ENCODE measurements around the gene ABL1. TPM values are rescaled to one million over a fixed set of nuclear protein-coding genes. Genes with fewer than 3 reads are reported as not detected.

Gene ABL1
- polyA plus RNA-seq, 3 donors: 4.5 to 14.5 (median 8.0) TPM

- Mint-ChIP-seq H3K27me3 (ENCODE audit: low read depth in 3 of 3) (no peaks in the 10 kb centered on the region), H3K9me3 (no peaks in the 10 kb centered on the region), H3K4me1 (no peaks in the 10 kb centered on the region), H3K36me3 (peaks cover 50 to 59% of the 10 kb centered on the region in 2 donors), H3K27ac (no peak overlapping the region), H3K4me3 (no peak overlapping the region)
- intact Hi-C loops (cut with micrococcal nuclease): loop anchor here (5.0 to 10.0 kb wide), 5 partner anchors 73 to 178 kb away; no protein-coding TSS in a partner anchor
- no peaks in the 10 kb centered on the region for H3K4me1 ChIP-seq (ENCODE audit: control insufficient read depth in 1 of 2, insufficient read depth in 2 of 2, low read length in 2 of 2)
- H4K20me1 ChIP-seq (ENCODE audit: insufficient read depth, low read length): peaks cover 7% of the 10 kb centered on the region
- no peak for TF ChIP-seq CTCF (IDR thresholded peaks at IDR 0.05)
- no peak overlapping the region for H3K4me2 ChIP-seq (replicated peaks; ENCODE audit: extremely low read depth, low read length, poor library complexity, severe bottlenecking)
- H3K9ac ChIP-seq (ENCODE audit: insufficient read depth, low read length, poor library complexity, severe bottlenecking): no peak overlapping the region
- WGBS (ENCODE audit: insufficient coverage): 80% methylated on average over 7 of the region's 8 CpGs
- no peak for DNase-seq
- no peaks in the 10 kb centered on the region for H3K9me3 ChIP-seq (replicated peaks in 1 of 2; ENCODE audit: control insufficient read depth in 1 of 2, insufficient read depth in 1 of 2, low read length in 2 of 2)
- no peak overlapping the region for H3K27ac ChIP-seq (ENCODE audit: low read depth in 1 of 2, low read length in 2 of 2)
- no peak overlapping the region for H2AFZ ChIP-seq (ENCODE audit: insufficient read depth, low read depth, low read length, poor library complexity, severe bottlenecking)
- peaks cover 30 to 70% of the 10 kb centered on the region in 2 donors for H3K36me3 ChIP-seq (replicated peaks in 1 of 2; ENCODE audit: control insufficient read depth in 1 of 2, insufficient read depth in 2 of 2, low read length in 2 of 2)
- no peaks in the 10 kb centered on the region for H3K79me2 ChIP-seq (ENCODE audit: insufficient read depth, low read length)
- no peaks in the 10 kb centered on the region for H3K27me3 ChIP-seq (ENCODE audit: control insufficient read depth in 2 of 2, insufficient read depth in 2 of 2, low read length in 2 of 2)
- H3K4me3 ChIP-seq (replicated peaks in 1 of 3; ENCODE audit: low read depth in 2 of 3, low read length in 3 of 3): no peak overlapping the region
Measured at GRCh38 chr9:130869250-130869649, 34.2 kb downstream of the ABL1 start.

- H3K36me3 Mint-ChIP-seq: peaks cover 52 to 58% of the 10 kb centered on the region in 2 donors
- H3K27ac Mint-ChIP-seq: peak overlapping the region in 2 of 7 donors; percentile 6 to 26
- Histone ChIP-seq H3K4me2 (replicated peaks; ENCODE audit: extremely low read depth, low read length, poor library complexity, severe bottlenecking) (no peak overlapping the region), H3K36me3 (replicated peaks in 1 of 2; ENCODE audit: control insufficient read depth in 1 of 2, insufficient read depth in 2 of 2, low read length in 2 of 2) (peaks cover 35 to 74% of the 10 kb centered on the region in 2 donors), H3K9ac (ENCODE audit: insufficient read depth, low read length, poor library complexity, severe bottlenecking) (no peak overlapping the region), H3K27me3 (ENCODE audit: control insufficient read depth in 2 of 2, insufficient read depth in 2 of 2, low read length in 2 of 2) (no peaks in the 10 kb centered on the region), H3K9me3 (replicated peaks in 1 of 2; ENCODE audit: control insufficient read depth in 1 of 2, insufficient read depth in 1 of 2, low read length in 2 of 2) (no peaks in the 10 kb centered on the region), H3K4me3 (replicated peaks in 1 of 3; ENCODE audit: low read depth in 2 of 3, low read length in 3 of 3) (no peak overlapping the region), H4K20me1 (ENCODE audit: insufficient read depth, low read length) (peaks cover 7% of the 10 kb centered on the region), H3K4me1 (ENCODE audit: control insufficient read depth in 1 of 2, insufficient read depth in 2 of 2, low read length in 2 of 2) (no peaks in the 10 kb centered on the region), H2AFZ (ENCODE audit: insufficient read depth, low read depth, low read length, poor library complexity, severe bottlenecking) (no peak overlapping the region), H3K27ac (ENCODE audit: low read depth in 1 of 2, low read length in 2 of 2) (no peak overlapping the region), H3K79me2 (ENCODE audit: insufficient read depth, low read length) (no peaks in the 10 kb centered on the region)
- no peak overlapping the region for H3K4me3 Mint-ChIP-seq
- 95% methylated on average over 12 of the region's 17 CpGs for WGBS (ENCODE audit: insufficient coverage)
- no peak for TF ChIP-seq CTCF (IDR thresholded peaks at IDR 0.05)
- intact Hi-C loops (cut with micrococcal nuclease): no loop called here
- no peaks in the 10 kb centered on the region for H3K4me1 Mint-ChIP-seq
- no peaks in the 10 kb centered on the region for H3K27me3 Mint-ChIP-seq (ENCODE audit: low read depth in 3 of 3)
- DNase-seq: no peak
- no peaks in the 10 kb centered on the region for H3K9me3 Mint-ChIP-seq
Measured at GRCh38 chr9:130870491-130871381, 35.7 kb downstream of the ABL1 start.
